ENCODE results near the gene USP31.

Gene USP31

GRCh38 chr16:23128056-23128455, 21.2 kb downstream of the USP31 start:
- Histone ChIP-seq H3K27me3 (no peaks in the 10 kb centered on the region), H3K9me3 (no peaks in the 10 kb centered on the region), H3K4me3 (ENCODE audit: low read depth, low read length) (no peak overlapping the region), H3K4me1 (no peaks in the 10 kb centered on the region), H3K36me3 (no peaks in the 10 kb centered on the region)
- TF ChIP-seq CTCF (IDR thresholded peaks at IDR 0.05; ENCODE audit: low read depth, low read length) = no peak
- no peak for DNase-seq

GRCh38 chr16:23125277-23125676, 24.0 kb downstream of the USP31 start:
- Histone ChIP-seq H3K27me3 (no peaks in the 10 kb centered on the region), H3K36me3 (no peaks in the 10 kb centered on the region), H3K4me3 (ENCODE audit: low read depth, low read length) (no peak overlapping the region), H3K4me1 (no peaks in the 10 kb centered on the region), H3K9me3 (no peaks in the 10 kb centered on the region)
- no peak for TF ChIP-seq CTCF (IDR thresholded peaks at IDR 0.05; ENCODE audit: low read depth, low read length)
- no peak for DNase-seq

GRCh38 chr16:23124315-23124714, 24.9 kb downstream of the USP31 start:
- Histone ChIP-seq H3K4me1 (no peaks in the 10 kb centered on the region), H3K9me3 (no peaks in the 10 kb centered on the region), H3K36me3 (no peaks in the 10 kb centered on the region), H3K27me3 (no peaks in the 10 kb centered on the region), H3K4me3 (ENCODE audit: low read depth, low read length) (no peak overlapping the region)
- TF ChIP-seq CTCF (IDR thresholded peaks at IDR 0.05; ENCODE audit: low read depth, low read length) = no peak
- DNase-seq = no peak

GRCh38 chr16:23122144-23122543, 27.1 kb downstream of the USP31 start:
- no peaks in the 10 kb centered on the region for H3K9me3 ChIP-seq
- no peak overlapping the region for H3K4me3 ChIP-seq (ENCODE audit: low read depth, low read length)
- no peak for TF ChIP-seq CTCF (IDR thresholded peaks at IDR 0.05; ENCODE audit: low read depth, low read length)
- no peaks in the 10 kb centered on the region for H3K27me3 ChIP-seq
- H3K36me3 ChIP-seq = no peaks in the 10 kb centered on the region
- no peaks in the 10 kb centered on the region for H3K4me1 ChIP-seq
- no peak for DNase-seq

GRCh38 chr16:23121024-23121423, 28.2 kb downstream of the USP31 start:
- Histone ChIP-seq H3K9me3 (no peaks in the 10 kb centered on the region), H3K27me3 (no peaks in the 10 kb centered on the region), H3K4me3 (ENCODE audit: low read depth, low read length) (no peak overlapping the region), H3K36me3 (no peaks in the 10 kb centered on the region), H3K4me1 (no peaks in the 10 kb centered on the region)
- DNase-seq = no peak
- TF ChIP-seq CTCF (IDR thresholded peaks at IDR 0.05; ENCODE audit: low read depth, low read length) = no peak

GRCh38 chr16:23120562-23120961, 28.7 kb downstream of the USP31 start:
- TF ChIP-seq CTCF (IDR thresholded peaks at IDR 0.05; ENCODE audit: low read depth, low read length) = no peak
- DNase-seq = no peak
- no peaks in the 10 kb centered on the region for H3K4me1 ChIP-seq
- no peaks in the 10 kb centered on the region for H3K9me3 ChIP-seq
- H3K27me3 ChIP-seq = no peaks in the 10 kb centered on the region
- no peak overlapping the region for H3K4me3 ChIP-seq (ENCODE audit: low read depth, low read length)
- H3K36me3 ChIP-seq = no peaks in the 10 kb centered on the region

Measured in BE2C (cell line).